ENCODE results near the gene RASAL2.
"Not testable (repeated sequence)": the region's sequence is repeated elsewhere in the genome, so short reads cannot be mapped to it uniquely, and the experiment has no call there.

The RASAL2 gene

GRCh38 chr1:178502856-178503255 lies 409.0 kb downstream of the RASAL2 start:
- Mint-ChIP-seq H3K9me3 (no peaks in the 10 kb centered on the region), H3K4me1 (no peaks in the 10 kb centered on the region), H3K27me3 (ENCODE audit: low read depth) (peaks cover 9% of the 10 kb centered on the region), H3K36me3 (ENCODE audit: low read depth) (no peaks in the 10 kb centered on the region), H3K27ac (no peak overlapping the region), H3K4me3 (no peak overlapping the region)
- TF ChIP-seq, protein P1, sequence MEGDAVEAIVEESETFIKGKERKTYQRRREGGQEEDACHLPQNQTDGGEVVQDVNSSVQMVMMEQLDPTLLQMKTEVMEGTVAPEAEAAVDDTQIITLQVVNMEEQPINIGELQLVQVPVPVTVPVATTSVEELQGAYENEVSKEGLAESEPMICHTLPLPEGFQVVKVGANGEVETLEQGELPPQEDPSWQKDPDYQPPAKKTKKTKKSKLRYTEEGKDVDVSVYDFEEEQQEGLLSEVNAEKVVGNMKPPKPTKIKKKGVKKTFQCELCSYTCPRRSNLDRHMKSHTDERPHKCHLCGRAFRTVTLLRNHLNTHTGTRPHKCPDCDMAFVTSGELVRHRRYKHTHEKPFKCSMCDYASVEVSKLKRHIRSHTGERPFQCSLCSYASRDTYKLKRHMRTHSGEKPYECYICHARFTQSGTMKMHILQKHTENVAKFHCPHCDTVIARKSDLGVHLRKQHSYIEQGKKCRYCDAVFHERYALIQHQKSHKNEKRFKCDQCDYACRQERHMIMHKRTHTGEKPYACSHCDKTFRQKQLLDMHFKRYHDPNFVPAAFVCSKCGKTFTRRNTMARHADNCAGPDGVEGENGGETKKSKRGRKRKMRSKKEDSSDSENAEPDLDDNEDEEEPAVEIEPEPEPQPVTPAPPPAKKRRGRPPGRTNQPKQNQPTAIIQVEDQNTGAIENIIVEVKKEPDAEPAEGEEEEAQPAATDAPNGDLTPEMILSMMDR (IDR thresholded peaks at IDR 0.05; ENCODE audit: unreplicated experiment in 3 of 3), result no peak

DNA sequence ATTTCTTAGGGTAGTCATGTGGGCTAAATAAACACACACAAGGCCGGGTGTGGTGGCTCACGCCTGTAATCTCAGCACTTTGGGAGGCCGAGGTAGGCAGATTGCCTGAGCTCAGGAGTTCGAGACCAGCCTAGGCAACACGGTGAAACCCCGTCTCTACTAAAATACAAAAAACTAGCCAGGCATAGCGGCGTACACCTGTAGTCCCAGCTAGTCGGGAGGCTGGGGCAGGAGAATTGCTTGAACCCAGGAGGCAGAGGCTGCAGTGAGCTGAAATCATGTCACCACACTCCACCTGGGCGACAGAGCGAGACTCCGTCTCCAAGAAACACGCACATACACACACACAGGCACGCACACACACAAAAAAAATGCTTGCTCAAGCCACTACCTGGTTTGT lies 409.4 kb downstream of the RASAL2 start:
- H3K27ac Mint-ChIP-seq; H3K9me3 Mint-ChIP-seq; H3K36me3 Mint-ChIP-seq (ENCODE audit: low read depth); H3K27me3 Mint-ChIP-seq (ENCODE audit: low read depth); H3K4me1 Mint-ChIP-seq; H3K4me3 Mint-ChIP-seq: not testable (repeated sequence)

- no peak overlapping the region for H3K4me3 Mint-ChIP-seq
- no peaks in the 10 kb centered on the region for H3K9me3 Mint-ChIP-seq
- TF ChIP-seq, protein P1 (IDR thresholded peaks at IDR 0.05; ENCODE audit: unreplicated experiment in 3 of 3), result no peak
- H3K4me1 Mint-ChIP-seq, result peaks cover under 1% of the 10 kb centered on the region
- no peak overlapping the region for H3K27ac Mint-ChIP-seq
- no peaks in the 10 kb centered on the region for H3K36me3 Mint-ChIP-seq (ENCODE audit: low read depth)
- peaks cover 9% of the 10 kb centered on the region for H3K27me3 Mint-ChIP-seq (ENCODE audit: low read depth)
Observed at GRCh38 chr1:178503849-178504248, 409.9 kb downstream of the RASAL2 start.

DNA sequence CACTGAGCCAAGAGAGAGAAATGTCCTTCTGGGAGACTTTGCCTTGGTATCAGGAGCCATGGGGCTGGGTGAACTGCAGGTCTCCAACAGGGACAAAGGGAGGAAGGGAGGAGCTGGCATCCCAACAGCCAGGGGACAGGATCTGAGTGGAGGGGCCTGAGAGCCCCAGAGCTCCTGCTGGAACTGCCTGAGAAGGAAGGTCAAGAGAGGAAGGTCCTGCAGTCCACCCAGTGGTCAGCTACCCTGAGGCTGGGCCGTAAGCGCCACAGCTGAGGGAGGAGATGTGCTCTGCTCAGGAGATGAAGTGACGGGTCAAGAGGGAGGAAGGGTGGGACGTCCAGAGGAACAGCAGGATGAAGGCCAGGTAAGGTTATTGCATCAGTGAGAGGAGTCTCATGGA lies 410.4 kb downstream of the RASAL2 start:
- no peaks in the 10 kb centered on the region for H3K9me3 Mint-ChIP-seq
- peaks cover 9% of the 10 kb centered on the region for H3K27me3 Mint-ChIP-seq (ENCODE audit: low read depth)
- TF ChIP-seq, protein P1 (IDR thresholded peaks at IDR 0.05; ENCODE audit: unreplicated experiment in 3 of 3), result no peak
- H3K27ac Mint-ChIP-seq, result no peak overlapping the region
- no peaks in the 10 kb centered on the region for H3K36me3 Mint-ChIP-seq (ENCODE audit: low read depth)
- no peak overlapping the region for H3K4me3 Mint-ChIP-seq
- peaks cover 5% of the 10 kb centered on the region for H3K4me1 Mint-ChIP-seq

DNA sequence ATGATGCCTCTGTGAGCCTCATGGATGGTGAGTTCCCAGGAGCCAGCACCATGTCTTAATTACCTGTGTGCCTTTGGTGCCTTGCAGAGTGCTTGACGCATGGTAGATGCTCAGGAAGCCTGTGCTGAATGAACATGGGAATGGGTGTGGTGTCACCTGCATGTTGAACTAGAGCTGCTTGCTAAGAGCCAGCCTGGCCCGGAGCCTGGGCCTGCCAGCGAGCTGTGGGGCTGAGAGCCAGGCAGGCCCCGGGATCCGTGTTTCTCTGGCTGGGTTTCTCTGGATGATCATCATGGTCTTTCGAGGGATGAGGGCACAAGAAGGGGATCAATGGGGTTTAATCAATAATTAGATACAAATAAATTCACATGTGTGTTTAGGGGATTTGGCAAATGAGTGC lies 412.3 kb downstream of the RASAL2 start:
- no peak overlapping the region for H3K27ac Mint-ChIP-seq
- no peaks in the 10 kb centered on the region for H3K36me3 Mint-ChIP-seq (ENCODE audit: low read depth)

DNA sequence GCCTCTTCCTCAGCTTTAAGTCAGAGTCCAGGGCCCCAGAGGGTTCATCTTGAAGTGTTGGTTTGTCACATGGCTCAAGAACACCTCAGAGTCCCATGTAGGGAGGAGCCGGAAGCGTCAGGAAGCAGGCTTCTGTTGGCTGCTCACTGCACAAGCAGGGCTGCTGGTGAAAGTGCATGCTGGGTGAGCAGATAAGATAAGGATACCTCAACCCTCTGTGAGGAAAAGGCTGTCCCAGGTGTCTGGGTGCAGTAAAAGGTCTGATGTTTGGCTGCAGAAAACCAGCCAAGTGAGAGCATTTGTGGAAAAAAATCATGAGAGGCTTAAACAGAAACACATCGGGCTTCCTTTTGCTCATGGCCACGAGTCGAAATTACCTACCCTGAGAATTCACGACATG lies 412.8 kb downstream of the RASAL2 start:
- Mint-ChIP-seq H3K27ac (peak overlapping the region in 1 of 3 experiments; percentile 1), H3K27me3 (ENCODE audit: low read depth) (peaks cover 6% of the 10 kb centered on the region), H3K4me3 (no peak overlapping the region), H3K9me3 (no peaks in the 10 kb centered on the region), H3K4me1 (peaks cover 15% of the 10 kb centered on the region), H3K36me3 (ENCODE audit: low read depth) (no peaks in the 10 kb centered on the region)
- TF ChIP-seq, protein P1 (IDR thresholded peaks at IDR 0.05; ENCODE audit: unreplicated experiment in 3 of 3), result no peak

More for the DNA sequence above, 412.3 kb downstream of the RASAL2 start:
- Mint-ChIP-seq H3K9me3 (no peaks in the 10 kb centered on the region), H3K27me3 (ENCODE audit: low read depth) (peaks cover 5% of the 10 kb centered on the region), H3K4me1 (peaks cover 15% of the 10 kb centered on the region), H3K4me3 (no peak overlapping the region)
- TF ChIP-seq, protein P1 (IDR thresholded peaks at IDR 0.05; ENCODE audit: unreplicated experiment in 3 of 3), result no peak

Data from nephron (organoid).